ENCODE data around the gene CATSPERE.
"Not testable (repeated sequence)": the region's sequence is repeated elsewhere in the genome, so short reads cannot be mapped to it uniquely, and the experiment has no call there.

DNA sequence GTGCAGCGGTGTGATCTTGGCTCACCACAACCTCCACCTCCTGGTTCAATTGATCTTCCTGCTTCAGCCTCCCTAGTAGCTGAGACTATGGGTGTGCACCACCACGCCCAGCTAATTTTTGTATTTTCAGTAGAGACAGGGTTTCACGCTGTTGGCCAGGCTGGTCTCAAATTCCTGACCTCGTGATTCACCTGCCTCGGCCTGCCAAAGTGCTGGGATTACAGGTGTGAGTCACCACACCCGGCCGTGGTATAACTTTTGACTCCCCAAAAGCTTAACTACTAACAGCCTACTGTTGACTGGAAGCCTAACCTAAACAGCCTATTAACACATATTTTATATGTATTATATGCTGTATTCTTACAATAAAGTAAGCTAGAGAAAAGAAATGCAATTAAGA is 117.1 kb downstream of the CATSPERE start:
- TF ChIP-seq, protein P1, sequence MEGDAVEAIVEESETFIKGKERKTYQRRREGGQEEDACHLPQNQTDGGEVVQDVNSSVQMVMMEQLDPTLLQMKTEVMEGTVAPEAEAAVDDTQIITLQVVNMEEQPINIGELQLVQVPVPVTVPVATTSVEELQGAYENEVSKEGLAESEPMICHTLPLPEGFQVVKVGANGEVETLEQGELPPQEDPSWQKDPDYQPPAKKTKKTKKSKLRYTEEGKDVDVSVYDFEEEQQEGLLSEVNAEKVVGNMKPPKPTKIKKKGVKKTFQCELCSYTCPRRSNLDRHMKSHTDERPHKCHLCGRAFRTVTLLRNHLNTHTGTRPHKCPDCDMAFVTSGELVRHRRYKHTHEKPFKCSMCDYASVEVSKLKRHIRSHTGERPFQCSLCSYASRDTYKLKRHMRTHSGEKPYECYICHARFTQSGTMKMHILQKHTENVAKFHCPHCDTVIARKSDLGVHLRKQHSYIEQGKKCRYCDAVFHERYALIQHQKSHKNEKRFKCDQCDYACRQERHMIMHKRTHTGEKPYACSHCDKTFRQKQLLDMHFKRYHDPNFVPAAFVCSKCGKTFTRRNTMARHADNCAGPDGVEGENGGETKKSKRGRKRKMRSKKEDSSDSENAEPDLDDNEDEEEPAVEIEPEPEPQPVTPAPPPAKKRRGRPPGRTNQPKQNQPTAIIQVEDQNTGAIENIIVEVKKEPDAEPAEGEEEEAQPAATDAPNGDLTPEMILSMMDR (conservative IDR thresholded peaks at IDR 0.05 in 1 of 2, IDR thresholded peaks at IDR 0.05 in 1 of 2; ENCODE audit: extremely low read depth in 1 of 2, insufficient read depth in 1 of 2, low read depth in 1 of 2, low read length in 2 of 2) = not testable (repeated sequence)
- TF ChIP-seq EZH2 (IDR thresholded peaks at IDR 0.05; ENCODE audit: borderline replicate concordance, low read length) = not testable (repeated sequence)

Measured in mammary epithelial cell (primary cell).